HG02588 (cell line): ENCODE data around the gene ZNF496.
"Not testable (repeated sequence)": the region's sequence is repeated elsewhere in the genome, so short reads cannot be mapped to it uniquely, and the experiment has no call there.

Experiments used
- ATAC-seq: cut with Tn5 transposase; IDR thresholded peaks from one replicate; pipeline ENCODE4 v1.9.1; 2021; ENCODE audit warnings: mild to moderate bottlenecking, moderate library complexity; ENCODE audit not compliant: unreplicated experiment

The ZNF496 gene

DNA sequence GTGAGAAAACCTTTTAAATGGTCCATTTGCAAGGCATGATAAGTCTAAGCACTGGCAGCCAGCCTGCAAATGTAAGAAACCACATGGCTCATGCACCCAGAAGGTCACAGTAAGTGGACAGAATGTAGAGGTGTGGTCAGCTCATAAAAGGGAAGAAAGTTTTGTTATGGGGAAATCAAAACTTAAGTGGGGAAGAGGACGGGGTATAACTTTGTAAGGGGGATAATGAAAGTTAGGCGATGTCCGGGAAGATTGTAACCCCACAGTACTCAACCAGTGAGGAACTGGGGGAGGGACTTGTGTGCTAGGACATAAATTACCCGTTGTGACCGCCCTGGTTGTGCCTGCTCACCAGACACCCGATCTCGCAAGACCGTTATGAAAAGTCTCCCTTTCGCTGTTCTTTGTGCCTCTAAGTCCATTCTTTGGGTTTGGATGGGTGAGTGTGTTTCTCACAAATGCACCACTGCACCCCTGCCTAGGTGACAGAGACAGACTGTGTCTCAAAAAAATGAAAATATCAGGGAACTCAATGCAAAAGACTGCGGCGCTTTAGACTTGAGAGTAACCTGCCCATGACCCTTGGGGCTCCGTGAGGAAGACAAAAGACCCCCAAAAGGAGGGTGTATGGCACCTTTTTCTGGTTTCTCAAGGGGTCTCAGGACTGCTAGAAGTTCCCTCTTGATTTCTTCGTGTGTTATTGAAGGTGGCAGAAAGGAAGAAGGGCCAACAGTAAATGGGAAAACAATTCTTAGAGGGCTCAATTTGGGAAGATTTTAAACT is 28.6 kb upstream of the ZNF496 start:
- ATAC-seq: no peak

DNA sequence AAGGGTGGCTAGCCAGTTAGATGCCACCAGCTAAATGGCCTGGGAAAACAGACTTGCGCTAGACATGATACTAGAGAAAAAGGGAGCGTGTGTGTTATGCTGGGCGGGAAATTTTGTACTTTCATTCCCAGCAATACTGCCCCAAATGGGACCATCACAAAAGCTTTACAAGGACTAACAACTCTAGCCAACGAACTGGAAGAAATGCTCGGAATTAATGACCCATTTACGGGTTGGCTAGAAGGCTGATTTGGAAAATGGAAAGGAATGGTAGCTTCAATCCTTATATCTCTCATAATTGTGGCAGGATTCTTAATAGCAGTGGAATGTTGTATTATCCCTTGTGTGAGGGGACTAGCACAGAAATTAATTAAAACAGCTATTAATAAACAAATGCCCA is 27.9 kb upstream of the ZNF496 start:
- no peak for ATAC-seq

DNA sequence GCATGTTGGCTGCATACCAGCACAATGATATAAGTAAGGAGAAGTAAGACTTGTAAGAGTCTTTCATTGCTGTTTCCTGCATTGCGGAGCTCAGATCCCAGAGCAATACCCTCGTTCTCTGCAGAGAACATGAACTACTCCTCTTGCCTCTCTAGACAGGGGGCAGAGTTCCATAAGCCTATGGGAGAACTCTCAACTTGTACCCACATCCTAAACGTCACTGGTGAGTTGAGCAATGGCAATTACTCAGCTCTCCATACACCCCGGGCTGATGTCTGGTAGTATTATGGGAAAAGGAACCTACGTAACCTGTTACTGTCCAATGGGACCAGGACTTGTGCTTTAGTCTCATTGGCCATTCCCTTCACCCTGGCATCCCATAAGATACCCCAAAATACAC is 27.3 kb upstream of the ZNF496 start:
- ATAC-seq: no peak

DNA sequence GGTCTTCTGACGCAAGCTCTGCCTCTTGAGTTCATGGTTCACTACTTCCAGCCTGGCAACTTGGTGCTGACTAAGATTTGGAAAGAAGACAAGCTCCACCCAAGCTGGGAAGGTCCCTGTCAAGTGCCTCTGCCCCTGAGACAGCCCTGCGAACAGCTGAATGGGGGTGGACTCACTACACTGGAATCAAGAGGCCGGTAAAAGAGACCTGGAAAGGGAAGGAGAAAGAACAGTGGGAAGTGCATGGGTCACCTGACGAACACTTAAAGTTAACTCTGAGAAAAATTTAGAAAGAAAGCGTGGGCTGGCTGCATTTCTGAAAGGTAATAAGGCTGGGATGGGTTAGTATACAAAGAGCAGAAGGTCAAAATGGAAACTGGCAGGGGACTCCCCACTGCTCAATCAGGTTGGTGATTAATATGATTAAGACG is 26.1 kb upstream of the ZNF496 start:
- ATAC-seq: peak; percentile 95

DNA sequence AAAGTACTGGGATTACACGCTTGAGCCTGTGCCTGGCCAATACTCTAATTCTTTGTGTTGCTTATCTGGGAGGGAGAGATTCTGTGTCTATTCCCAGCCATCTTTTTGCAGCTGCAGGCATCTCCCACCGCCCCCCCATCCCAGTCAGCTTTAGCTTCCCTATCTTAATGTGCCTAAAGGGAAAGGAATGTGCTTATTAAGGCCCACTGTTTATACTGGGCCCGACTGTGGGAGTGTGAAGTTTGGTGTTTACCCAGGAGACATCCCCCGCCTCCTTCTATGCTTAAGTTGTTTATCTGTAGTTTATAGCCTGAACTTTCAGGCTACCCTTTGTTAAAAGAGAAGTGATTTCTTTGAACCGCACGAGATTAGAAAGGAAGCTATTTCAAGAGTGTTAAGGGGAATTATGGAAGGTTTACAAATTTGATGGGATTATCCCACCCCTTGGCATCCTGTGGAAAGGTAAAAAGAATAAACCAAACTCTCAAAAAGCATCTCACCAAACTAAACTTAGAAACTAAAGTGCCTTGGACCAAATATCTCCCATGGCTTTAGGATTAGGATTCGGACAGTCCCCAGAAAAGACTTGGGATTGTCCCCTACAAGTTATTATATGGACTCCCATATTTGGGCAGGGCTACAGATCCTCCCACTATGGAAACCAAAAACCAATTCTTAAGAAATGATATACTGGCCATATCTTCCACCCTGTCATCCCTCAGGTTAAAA is 25.5 kb upstream of the ZNF496 start:
- no peak for ATAC-seq

DNA sequence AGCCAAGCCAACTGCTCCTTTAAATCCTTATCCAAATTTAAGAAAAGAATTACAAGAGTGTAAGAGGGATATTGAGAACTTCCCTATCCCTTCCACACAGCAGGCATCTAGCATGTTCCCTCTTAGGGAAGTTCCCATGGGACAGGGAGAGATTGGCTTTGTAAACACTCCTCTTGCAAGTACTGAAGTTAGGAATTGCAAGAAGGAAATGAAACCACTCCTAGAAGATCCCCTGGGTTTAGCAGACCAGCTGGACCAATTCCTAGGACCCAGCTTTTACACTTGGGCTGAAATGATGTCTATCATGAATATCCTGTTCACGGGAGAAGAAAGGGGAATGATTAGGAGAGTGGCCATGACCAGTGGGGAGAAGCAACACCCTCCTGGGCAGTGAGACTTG is 23.5 kb upstream of the ZNF496 start:
- not testable (repeated sequence) for ATAC-seq

DNA sequence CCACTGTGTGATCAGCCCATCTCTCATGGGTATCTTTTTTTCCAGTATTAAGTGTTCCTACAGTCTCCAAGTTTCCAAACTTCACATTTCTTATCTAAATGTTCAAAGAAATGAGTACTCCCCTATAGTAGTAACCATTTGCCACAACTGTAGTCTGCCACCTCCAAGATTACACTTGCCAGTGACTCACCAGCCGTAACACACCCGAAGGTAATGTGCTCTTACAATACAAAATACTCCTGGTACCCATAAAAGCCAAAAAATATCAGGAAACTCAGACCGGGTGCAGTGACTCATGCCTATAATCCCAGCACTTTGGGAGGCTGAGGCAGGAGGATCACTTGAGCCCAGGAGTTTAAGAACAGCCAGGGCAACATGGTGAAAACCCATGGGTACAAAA is 20.5 kb upstream of the ZNF496 start:
- ATAC-seq: no peak

DNA sequence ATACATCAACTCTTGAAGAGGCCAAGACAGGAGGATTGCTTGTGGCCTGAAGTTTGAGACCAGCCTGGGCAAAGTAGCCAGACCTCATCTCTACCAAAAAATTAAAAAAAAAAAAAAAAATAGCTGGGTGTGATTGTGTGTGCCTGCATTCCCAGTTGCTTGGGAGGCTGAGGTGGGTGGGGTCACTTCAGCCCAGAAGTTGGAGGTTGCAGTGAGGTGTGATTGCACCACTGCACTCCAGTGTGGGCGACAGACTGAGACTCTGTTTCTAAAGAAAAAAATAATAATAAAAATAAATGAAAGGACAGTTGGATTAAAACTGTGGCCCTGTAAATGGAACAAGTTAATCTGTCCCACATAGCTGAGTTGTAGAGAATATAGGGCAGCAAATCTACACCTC is 18.9 kb upstream of the ZNF496 start:
- no peak for ATAC-seq

DNA sequence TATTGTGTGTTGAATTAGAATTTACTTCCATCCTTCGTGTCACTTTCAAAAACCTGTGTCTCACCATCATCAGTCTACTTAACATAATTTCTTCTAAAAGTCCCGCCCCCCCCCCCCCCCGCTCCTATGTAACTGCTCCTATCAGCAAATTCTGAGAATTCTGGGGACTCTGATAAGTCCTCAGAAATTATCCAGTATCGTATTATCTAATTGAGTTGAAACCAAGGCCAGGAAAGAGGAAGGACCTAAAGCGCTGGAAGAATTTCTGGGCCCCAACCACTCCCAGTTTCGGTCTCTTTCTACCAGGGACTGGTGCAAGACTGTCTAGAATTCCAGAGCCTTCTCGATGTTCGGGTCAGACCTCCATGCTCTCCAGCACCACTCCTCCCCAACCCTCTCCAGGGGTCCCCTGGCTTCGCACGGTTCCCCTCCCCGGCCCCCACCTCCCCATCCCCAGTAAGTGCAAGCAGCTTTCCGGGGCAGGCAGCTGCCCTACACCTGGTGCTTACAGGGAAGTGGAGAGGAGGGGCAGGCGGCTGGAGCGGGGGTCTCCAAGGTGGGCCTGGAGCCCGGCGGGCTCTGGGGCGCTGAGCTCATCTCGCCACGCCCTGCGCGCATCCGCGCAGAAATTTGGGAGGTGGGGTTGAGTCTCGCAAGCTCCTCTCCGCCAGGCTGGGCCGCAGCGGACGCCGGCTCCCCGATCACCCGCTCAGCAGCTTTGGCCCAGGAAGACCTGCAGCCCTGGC is 16.0 kb upstream of the ZNF496 start:
- no peak for ATAC-seq

DNA sequence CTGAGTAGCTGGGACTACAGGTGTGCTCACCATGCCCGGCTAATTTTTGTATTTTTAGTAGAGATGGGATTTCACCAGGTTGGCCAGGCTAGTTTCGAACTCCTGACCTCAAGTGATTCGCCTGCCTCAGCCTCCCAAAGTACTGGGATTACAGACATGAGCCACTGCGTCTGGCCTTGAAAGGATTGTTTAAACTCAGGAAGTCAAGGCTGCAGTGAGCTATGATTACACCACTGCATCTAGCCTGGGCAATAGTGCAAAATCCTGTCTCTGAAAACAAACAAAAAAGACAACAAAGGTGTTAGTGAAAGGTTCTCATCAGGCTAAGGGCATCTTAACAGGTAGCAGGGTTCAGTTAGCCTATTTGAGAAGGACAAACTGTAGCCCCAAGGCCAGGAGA is 14.2 kb upstream of the ZNF496 start:
- ATAC-seq: no peak

DNA sequence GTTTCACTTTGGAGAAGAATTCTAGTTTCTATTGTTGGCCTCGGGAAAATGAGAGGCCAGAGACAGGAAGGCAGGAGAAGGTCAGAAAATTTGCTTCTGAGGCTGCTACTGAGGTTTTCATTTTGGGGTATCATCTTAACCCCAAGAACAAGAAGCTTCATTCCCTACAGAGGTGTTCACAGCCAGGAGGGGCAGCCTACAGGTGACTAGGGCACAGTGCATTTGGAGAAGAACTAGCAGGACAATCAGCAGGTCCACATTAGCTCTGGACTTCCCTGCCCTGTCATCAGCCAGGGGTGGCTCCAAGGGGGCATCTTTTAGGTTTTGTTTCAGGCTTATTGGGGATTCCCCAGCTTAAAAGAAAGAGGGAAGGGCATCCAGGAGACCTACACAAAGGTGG is 12.1 kb upstream of the ZNF496 start:
- ATAC-seq: no peak

DNA sequence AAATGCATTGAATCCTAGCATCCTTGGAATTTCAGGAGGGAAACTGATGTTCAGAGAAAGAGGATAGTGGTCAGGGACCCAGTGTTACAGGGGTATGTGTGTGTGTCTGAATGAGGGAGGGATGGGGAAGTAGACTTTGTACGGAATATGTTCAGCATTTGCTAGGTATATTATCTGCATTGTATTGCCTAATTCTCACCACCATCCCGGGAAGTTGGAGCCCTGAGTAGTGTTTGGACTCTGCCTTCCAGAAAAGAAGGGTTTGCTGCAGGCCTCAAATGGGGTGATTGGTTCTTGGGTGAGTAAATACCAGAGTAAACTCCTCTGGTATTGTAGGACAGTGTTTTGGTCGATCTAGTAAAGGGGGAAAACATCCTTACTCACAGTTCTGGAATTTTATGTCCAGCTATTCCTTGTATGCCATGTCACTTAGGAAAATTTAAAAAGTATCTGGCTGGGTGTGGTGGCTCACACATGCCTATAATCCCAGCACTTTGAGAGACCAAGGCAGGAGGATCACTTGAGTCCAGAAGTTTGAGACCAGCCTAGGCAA is 7.1 kb upstream of the ZNF496 start:
- ATAC-seq: no peak

DNA sequence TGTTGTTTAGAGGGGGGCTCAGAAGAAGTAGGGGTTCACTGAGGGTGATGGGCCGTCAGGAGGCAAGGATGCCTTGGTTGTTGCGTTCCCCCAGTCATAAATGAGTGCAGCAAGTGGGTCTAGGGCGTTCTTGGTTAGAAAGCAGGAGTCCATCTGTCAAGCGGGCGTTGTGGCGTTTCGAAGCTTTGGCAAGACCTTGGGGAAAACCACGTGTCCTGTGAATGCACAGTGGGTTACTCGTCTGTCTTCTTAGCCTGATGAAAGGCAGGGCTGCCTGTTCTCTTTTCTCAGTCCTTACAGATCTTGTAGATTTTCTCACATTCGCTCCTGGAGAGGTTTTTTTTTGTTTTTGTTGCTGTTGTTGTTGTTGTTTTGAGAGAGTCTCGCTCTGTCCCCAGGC is 6.3 kb upstream of the ZNF496 start:
- ATAC-seq: no peak

DNA sequence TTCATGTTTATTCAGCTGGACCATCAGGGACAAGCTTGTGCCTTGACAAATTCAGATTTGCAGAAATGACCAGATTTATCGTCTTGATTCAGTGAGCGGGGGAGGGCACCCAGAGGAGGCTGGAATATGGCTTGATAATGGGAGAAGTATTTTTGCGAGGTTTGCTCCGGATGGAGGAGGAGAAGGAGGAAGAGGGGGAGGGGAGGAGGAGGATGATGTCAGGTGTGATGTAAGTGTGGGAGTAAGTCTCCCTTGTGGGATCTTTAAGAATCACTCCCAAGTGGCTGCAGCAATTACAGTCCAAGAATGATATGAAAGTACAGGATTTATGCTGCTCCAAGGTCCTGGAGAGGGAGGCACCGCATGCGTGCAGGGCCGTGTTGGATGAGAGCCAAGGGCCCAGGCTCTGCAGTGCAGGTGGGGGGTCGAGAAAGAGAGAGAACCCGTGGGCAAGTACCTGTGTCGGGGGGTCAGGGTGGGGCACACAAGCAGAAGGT is 5.6 kb upstream of the ZNF496 start:
- no peak for ATAC-seq

DNA sequence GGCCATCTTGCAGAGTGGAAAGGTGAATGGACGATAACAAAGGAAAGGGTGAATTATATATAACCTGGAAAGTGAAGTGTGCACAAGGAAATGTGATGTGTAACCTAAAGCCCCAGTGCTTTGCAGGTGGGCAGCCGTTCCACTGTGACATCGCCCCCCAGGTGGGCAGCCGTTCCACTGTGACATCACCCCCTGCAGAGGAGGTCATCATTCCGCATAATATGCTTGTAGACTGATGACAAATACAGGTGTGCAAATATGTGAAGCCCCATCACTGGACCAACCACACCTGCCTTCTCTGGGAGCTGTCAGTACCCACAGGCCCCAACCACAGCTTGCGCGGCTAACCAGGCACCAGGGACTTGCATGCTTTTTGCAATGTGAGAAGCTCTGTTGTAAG is 4.7 kb upstream of the ZNF496 start:
- no peak for ATAC-seq

DNA sequence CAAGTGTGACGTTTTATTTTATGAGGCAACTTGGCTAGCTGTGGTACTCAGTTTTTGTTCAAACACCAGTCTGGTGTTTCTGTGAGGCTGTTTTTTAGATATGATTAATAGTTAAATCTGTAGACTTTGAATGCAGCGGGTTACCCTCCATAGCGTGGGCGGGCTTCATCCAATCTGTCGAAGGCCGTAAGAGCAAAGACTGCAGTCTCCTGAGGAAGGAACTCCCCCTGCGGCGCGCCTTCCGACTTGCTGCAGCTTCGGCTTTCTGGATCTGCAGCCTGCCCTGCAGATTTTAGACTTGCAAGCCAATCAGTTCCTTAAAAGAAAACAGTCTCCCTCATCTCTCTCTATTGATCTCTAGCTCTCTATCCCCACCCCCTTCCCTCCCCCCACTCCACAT is 4.2 kb upstream of the ZNF496 start:
- no peak for ATAC-seq

DNA sequence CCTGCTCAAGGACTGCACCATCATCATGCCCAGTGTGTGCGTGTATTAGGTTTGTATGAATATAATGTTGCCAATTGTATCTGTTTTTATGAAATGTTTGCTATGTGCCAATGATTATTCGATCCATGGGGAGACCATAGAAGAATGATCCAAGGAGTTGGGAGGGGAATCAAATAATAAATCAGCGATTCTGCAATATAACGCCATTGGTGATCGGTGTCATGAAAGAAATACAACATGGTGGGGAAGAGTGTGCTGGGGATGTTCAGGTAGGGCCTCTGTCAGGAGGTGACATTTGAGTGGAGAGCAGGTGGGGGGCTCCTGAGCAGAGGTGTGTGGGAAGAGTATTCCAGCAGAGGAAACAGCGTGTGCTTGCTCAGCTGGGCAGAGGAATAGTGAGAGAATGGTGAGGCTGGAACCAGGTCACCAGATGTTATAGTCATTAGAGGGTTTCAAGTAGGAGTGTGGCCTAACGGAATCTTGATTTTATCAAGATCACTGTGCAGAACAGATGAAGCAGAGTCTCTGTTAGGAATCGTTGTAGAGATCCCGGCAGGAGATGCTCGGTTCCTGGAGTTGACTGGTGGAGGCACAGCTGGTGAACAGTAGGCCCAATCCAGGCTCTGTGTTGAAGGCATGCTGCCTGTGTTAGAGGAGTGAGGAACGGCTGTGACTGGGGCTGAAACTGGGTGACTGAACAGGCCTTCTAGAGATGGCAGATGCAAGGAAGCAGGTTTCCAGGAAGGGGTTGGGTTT is 2.9 kb upstream of the ZNF496 start:
- ATAC-seq: no peak

DNA sequence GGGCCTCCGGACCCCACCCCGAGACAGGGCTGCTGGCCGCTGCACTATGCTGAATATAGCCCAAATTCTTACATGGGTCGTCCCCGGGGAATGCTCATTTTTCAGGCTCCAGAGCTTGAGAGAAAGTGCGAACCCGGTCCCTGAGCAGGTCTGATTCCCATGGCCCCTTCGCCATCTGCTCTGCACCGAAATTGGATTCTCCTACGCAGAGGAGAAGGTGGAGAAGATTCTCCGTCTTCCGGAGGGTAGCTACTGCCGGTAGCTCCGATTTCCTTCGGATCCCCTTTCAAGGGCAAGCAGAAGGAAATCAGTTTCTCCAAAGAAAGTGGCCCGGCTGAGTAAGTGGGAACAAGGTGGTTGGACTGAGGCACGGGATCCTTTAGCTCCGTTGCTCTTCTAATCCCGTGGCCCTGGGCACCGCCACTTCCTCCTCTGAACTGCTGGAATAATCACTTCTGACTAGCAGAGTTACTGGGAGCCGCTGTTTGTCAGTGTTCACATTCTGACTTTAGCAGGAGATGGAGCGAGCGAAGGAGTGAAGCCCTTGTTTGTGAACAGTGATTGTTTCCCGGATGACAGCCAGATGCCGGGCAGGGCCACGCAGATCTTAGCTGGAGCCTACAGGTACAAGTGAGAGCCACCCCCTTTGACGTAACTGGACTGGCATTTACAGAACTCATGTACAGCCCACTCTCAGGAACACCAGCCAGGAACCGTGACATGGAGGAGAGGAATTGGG is 1.1 kb upstream of the ZNF496 start:
- ATAC-seq: no peak

DNA sequence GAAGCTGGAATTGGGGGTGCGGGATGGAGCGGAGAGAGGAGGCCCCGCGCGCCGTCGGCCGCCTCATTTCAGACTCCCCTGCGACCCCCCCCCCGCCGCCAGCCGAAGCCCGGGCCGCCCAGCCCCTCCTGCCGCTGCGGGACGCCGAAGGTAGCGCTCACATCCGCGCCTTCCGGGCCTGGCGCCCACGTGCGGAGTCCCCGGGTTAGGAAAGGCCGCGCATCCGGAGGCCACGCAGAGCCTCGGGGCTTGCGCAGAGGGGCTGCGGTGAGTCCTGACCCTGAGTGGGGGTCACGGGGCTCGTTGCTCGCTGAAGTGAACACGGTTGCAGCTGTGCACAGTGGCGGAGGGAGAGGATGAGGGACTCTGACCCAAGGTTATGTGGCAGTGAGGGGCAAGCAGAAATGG is 552 bp upstream of the ZNF496 start:
- peak; percentile 31 for ATAC-seq

DNA sequence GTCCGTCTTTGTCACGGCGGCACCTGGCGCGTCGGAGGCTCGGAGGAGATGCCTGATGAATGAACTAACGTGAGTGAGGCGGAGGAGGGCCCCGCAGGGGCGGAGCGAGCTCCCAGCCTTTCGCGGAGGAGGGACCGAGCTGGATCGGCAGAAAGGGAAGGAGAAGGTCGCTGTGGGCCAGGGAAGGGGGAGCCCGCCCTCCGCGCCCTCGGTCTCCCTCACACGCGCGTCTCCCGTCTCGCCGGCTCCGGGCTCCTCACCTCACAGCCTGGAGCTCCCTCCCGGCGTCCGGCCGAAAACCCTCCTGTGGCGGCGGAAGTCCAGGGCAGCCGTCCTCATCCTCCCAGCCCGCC is 519 bp downstream of the ZNF496 start:
- peak; percentile 61 for ATAC-seq
